Gastrocnemius medialis (tissue), 4 donors: Measurements from ENCODE around the gene CFAP119.

Experiments
- CTCF ChIP-seq, 5 experiments: fragments of 450-650 bp in 3 of 5; fragments of 200-600 bp in 2 of 5; sonication (generic) in 2 of 5; IDR thresholded peaks in 4 of 5; conservative IDR thresholded peaks in 1 of 5; 1 replicate in 4 of 5; 2 replicates in 1 of 5; pipeline ENCODE4 v1.5.1; 2016 to 2019; ENCODE audit warnings: antibody characterized with exemption in 5 of 5, mild to moderate bottlenecking in 3 of 5, moderate library complexity in 3 of 5
- POLR2A ChIP-seq, 2 donors: fragments of 450-650 bp; IDR thresholded peaks; one replicate each; pipeline ENCODE4 v1.6.1; 2017; ENCODE audit warnings: antibody characterized with exemption in 2 of 2, mild to moderate bottlenecking in 2 of 2, moderate library complexity in 2 of 2

- no peak for TF ChIP-seq CTCF (IDR thresholded peaks at IDR 0.05 in 4 of 5, conservative IDR thresholded peaks at IDR 0.05 in 1 of 5)
- TF ChIP-seq POLR2A (IDR thresholded peaks at IDR 0.05), result no peak
These were observed 4.5 kb downstream of the CFAP119 start for GRCh38 chr16:30757316-30757715.
